K562 (cell line): ENCODE measurements around the gene MESP1. TPM values are rescaled to one million over a fixed set of nuclear protein-coding genes. Genes with fewer than 3 reads are reported as not detected.

Experiments
- CREB1 ChIP-seq, 2 experiments: sonication (generic) in 1 of 2; formaldehyde crosslinking in 1 of 2; IDR thresholded peaks; 2 replicates each; pipeline versions ENCODE4 v1.6.1 to v1.8.0; 2012 to 2022; ENCODE audit warnings: inconsistent platforms in 1 of 2, mild to moderate bottlenecking in 1 of 2, missing genetic modification reagents in 1 of 2, moderate library complexity in 1 of 2
- CTBP1 ChIP-seq: fragments of 450-650 bp; IDR thresholded peaks from 2 replicates; pipeline ENCODE4 v1.6.1; 2016; ENCODE audit warnings: borderline replicate concordance
- FOSL1 ChIP-seq: fragments of 200-800 bp; sonication (Bioruptor generic); conservative IDR thresholded peaks from 2 replicates; pipeline ENCODE4 v1.6.1; 2016; ENCODE audit warnings: missing genetic modification characterization, missing compliant biosample characterization
- HMG20A ChIP-seq: fragments of 450-650 bp; formaldehyde crosslinking; conservative IDR thresholded peaks from 2 replicates; pipeline ENCODE4 v1.4.0; 2020; ENCODE audit warnings: mild to moderate bottlenecking, mixed read lengths
- JUN ChIP-seq, 2 experiments: sonication (generic) in 1 of 2; formaldehyde crosslinking in 1 of 2; IDR thresholded peaks; 2 replicates each; pipeline versions ENCODE4 v1.6.1 to v1.8.0; 2012 to 2022; ENCODE audit warnings: borderline replicate concordance in 2 of 2, mild to moderate bottlenecking in 2 of 2, improper control_type of control experiment in 1 of 2, low read depth in 1 of 2, low read length in 1 of 2, missing genetic modification reagents in 1 of 2
- SUPT5H ChIP-seq: fragments of 450-650 bp; IDR thresholded peaks from 2 replicates; pipeline ENCODE4 v1.6.1; 2016
- TBP ChIP-seq: optimal IDR thresholded peaks from 2 replicates; pipeline ENCODE3; 2011; ENCODE audit warnings: low read depth, low read length, improper control_type of control experiment
- TEAD2 ChIP-seq: fragments of 450-650 bp; IDR thresholded peaks from 2 replicates; pipeline ENCODE4 v1.6.1; 2016; ENCODE audit warnings: missing genetic modification characterization, control low read depth, missing compliant biosample characterization
- TOE1 ChIP-seq, 2 experiments: fragments of 450-650 bp in 1 of 2; sonication (generic) in 1 of 2; formaldehyde crosslinking in 1 of 2; IDR thresholded peaks; 2 replicates each; pipeline versions ENCODE4 v1.7.1 to v1.8.0; 2016 to 2022; ENCODE audit warnings: borderline replicate concordance in 2 of 2, mild to moderate bottlenecking in 2 of 2, antibody characterized with exemption in 1 of 2, inconsistent platforms in 1 of 2, low read depth in 1 of 2, missing genetic modification reagents in 1 of 2, moderate library complexity in 1 of 2
- ZBED1 ChIP-seq: IDR thresholded peaks from 2 replicates; pipeline ENCODE4 v1.6.1; 2014
- ZNF263 ChIP-seq: sonication (generic); formaldehyde crosslinking; IDR thresholded peaks from 2 replicates; pipeline ENCODE4 v1.8.0; 2022; ENCODE audit warnings: mild to moderate bottlenecking, missing genetic modification reagents, borderline replicate concordance
- polyA plus RNA-seq, 8 experiments: library from polyadenylated mRNA; depleted of rRNA in 4 of 8; stranded (reverse) in 5 of 8; unstranded in 3 of 8; fragments of >200 nt; fragmentation: Nextera tagmentation in 2 of 8; fragmentation: Illumina TruSeq in 1 of 8; extraction: Ambion mirVana in 2 of 8; extraction: Trizol in 1 of 8; gene quantifications; 2 replicates each; pipeline versions ENCODE4 v1.2.1 to v1.2.3, GENCODE V29; 2011 to 2014; ENCODE audit warnings: inconsistent platforms in 1 of 8, missing spikeins in 1 of 8
- total RNA-seq, 7 experiments: library from RNA; depleted of rRNA in 6 of 7; stranded (reverse); fragments of >200 nt in 6 of 7; fragmentation: Illumina TruSeq in 2 of 7; extraction: Trizol in 2 of 7; gene quantifications; 2 replicates each; pipeline versions ENCODE4 v1.2.1 to v1.2.3, GENCODE V29; 2011 to 2021; ENCODE audit warnings: low replicate concordance in 1 of 7
- TF ChIP-seq, protein P1 (sequence below): sonication (generic); formaldehyde crosslinking; IDR thresholded peaks from 2 replicates; pipeline ENCODE4 v1.8.0; 2023; ENCODE audit warnings: mild to moderate bottlenecking, missing genetic modification reagents
- TF ChIP-seq, protein P2 (sequence below): fragments of 450-650 bp; IDR thresholded peaks from 2 replicates; pipeline ENCODE4 v1.6.1; 2018; ENCODE audit warnings: mild to moderate bottlenecking, low read depth; ENCODE audit not compliant: partially characterized antibody
- TF ChIP-seq, protein P3 (sequence below): fragments of 450-650 bp; formaldehyde crosslinking; IDR thresholded peaks from 2 replicates; pipeline ENCODE4 v1.4.0; 2022; ENCODE audit warnings: missing genetic modification characterization
- TF ChIP-seq, protein P4 (sequence below), 2 experiments: fragments of 450-650 bp; IDR thresholded peaks; 2 replicates each; pipeline ENCODE4 v1.6.1; 2018; ENCODE audit warnings: mild to moderate bottlenecking in 2 of 2, low read depth in 1 of 2; ENCODE audit not compliant: partially characterized antibody in 2 of 2

The MESP1 gene
- total and polyA plus RNA-seq, 9 of the 15 experiments (the other 6 are each of a cell fraction or from before 2014, with no cell fraction given): 0.14 to 1.1 (median 0.36) TPM; not detected in 4

DNA sequence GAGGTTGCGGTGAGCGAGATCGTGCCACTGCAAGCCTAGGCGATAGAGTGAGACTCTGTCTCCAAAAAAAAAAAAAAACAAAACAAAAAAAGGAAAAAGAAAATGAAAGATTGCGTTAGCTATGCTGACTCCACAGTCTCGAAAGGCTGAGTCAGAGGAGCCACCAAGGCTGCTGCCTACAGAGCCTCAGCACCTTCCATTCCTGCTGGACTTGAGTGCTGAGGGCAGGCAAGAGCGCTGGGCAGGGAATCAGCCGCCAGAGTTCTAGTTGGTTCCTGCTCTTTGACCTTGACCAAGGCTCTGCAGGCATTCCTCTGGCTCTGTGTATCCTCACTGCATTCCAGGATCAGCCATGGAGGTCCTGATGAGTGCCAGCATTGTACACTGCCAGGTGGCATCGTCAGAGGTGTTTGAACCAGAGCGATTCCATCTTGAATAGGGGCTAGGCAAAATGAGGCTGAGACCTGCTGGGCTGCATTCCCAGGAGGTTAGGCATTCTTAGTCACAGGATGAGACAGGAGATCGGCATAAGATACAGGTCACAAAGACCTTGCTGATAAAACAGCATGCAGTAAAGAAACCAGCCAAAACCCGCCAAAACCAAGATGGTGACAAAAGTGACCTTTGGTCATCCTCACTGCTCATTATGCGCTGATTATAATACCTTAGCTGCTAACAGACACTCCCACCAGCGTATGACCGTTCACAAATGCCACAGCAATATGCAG lies 31.0 kb upstream of the MESP1 start (continued):
- no peak for TF ChIP-seq CREB1 (IDR thresholded peaks at IDR 0.05)
- TF ChIP-seq CREB1 (CRISPR knock-in tag; IDR thresholded peaks at IDR 0.05): no peak
- TF ChIP-seq TOE1 (IDR thresholded peaks at IDR 0.05; ENCODE audit: borderline replicate concordance): no peak
- TF ChIP-seq TOE1 (CRISPR knock-in tag; IDR thresholded peaks at IDR 0.05; ENCODE audit: borderline replicate concordance, low read depth): no peak
- TF ChIP-seq, protein P1, sequence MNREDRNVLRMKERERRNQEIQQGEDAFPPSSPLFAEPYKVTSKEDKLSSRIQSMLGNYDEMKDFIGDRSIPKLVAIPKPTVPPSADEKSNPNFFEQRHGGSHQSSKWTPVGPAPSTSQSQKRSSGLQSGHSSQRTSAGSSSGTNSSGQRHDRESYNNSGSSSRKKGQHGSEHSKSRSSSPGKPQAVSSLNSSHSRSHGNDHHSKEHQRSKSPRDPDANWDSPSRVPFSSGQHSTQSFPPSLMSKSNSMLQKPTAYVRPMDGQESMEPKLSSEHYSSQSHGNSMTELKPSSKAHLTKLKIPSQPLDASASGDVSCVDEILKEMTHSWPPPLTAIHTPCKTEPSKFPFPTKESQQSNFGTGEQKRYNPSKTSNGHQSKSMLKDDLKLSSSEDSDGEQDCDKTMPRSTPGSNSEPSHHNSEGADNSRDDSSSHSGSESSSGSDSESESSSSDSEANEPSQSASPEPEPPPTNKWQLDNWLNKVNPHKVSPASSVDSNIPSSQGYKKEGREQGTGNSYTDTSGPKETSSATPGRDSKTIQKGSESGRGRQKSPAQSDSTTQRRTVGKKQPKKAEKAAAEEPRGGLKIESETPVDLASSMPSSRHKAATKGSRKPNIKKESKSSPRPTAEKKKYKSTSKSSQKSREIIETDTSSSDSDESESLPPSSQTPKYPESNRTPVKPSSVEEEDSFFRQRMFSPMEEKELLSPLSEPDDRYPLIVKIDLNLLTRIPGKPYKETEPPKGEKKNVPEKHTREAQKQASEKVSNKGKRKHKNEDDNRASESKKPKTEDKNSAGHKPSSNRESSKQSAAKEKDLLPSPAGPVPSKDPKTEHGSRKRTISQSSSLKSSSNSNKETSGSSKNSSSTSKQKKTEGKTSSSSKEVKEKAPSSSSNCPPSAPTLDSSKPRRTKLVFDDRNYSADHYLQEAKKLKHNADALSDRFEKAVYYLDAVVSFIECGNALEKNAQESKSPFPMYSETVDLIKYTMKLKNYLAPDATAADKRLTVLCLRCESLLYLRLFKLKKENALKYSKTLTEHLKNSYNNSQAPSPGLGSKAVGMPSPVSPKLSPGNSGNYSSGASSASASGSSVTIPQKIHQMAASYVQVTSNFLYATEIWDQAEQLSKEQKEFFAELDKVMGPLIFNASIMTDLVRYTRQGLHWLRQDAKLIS (CRISPR knock-in tag): no peak
- no peak for TF ChIP-seq SUPT5H
- peak; percentile 94 for TF ChIP-seq TEAD2
- TF ChIP-seq, protein P2, sequence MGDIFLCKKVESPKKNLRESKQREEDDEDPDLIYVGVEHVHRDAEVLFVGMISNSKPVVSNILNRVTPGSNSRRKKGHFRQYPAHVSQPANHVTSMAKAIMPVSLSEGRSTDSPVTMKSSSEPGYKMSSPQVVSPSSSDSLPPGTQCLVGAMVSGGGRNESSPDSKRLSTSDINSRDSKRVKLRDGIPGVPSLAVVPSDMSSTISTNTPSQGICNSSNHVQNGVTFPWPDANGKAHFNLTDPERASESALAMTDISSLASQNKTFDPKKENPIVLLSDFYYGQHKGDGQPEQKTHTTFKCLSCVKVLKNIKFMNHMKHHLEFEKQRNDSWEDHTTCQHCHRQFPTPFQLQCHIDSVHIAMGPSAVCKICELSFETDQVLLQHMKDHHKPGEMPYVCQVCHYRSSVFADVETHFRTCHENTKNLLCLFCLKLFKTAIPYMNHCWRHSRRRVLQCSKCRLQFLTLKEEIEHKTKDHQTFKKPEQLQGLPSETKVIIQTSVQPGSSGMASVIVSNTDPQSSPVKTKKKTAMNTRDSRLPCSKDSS: no peak
- peak; percentile 48 for TF ChIP-seq CTBP1
- TF ChIP-seq TBP: no peak
- TF ChIP-seq, protein P3, sequence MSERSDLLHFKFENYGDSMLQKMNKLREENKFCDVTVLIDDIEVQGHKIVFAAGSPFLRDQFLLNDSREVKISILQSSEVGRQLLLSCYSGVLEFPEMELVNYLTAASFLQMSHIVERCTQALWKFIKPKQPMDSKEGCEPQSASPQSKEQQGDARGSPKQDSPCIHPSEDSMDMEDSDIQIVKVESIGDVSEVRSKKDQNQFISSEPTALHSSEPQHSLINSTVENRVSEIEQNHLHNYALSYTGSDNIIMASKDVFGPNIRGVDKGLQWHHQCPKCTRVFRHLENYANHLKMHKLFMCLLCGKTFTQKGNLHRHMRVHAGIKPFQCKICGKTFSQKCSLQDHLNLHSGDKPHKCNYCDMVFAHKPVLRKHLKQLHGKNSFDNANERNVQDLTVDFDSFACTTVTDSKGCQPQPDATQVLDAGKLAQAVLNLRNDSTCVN (CRISPR knock-in tag): peak; percentile 99
- TF ChIP-seq ZNF263 (CRISPR knock-in tag): no peak
- peak; percentile 90 for TF ChIP-seq FOSL1 (tag)
- TF ChIP-seq ZBED1: no peak
- peak; percentile 92; the same call in 1 of the 2 replicates for TF ChIP-seq HMG20A (CRISPR knock-in tag)
- no peak for TF ChIP-seq JUN (IDR thresholded peaks at IDR 0.05; ENCODE audit: borderline replicate concordance, low read depth, low read length)
- TF ChIP-seq JUN (CRISPR knock-in tag; IDR thresholded peaks at IDR 0.05; ENCODE audit: borderline replicate concordance): no peak
- TF ChIP-seq, protein P4, sequence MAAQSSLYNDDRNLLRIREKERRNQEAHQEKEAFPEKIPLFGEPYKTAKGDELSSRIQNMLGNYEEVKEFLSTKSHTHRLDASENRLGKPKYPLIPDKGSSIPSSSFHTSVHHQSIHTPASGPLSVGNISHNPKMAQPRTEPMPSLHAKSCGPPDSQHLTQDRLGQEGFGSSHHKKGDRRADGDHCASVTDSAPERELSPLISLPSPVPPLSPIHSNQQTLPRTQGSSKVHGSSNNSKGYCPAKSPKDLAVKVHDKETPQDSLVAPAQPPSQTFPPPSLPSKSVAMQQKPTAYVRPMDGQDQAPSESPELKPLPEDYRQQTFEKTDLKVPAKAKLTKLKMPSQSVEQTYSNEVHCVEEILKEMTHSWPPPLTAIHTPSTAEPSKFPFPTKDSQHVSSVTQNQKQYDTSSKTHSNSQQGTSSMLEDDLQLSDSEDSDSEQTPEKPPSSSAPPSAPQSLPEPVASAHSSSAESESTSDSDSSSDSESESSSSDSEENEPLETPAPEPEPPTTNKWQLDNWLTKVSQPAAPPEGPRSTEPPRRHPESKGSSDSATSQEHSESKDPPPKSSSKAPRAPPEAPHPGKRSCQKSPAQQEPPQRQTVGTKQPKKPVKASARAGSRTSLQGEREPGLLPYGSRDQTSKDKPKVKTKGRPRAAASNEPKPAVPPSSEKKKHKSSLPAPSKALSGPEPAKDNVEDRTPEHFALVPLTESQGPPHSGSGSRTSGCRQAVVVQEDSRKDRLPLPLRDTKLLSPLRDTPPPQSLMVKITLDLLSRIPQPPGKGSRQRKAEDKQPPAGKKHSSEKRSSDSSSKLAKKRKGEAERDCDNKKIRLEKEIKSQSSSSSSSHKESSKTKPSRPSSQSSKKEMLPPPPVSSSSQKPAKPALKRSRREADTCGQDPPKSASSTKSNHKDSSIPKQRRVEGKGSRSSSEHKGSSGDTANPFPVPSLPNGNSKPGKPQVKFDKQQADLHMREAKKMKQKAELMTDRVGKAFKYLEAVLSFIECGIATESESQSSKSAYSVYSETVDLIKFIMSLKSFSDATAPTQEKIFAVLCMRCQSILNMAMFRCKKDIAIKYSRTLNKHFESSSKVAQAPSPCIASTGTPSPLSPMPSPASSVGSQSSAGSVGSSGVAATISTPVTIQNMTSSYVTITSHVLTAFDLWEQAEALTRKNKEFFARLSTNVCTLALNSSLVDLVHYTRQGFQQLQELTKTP (IDR thresholded peaks at IDR 0.05; ENCODE audit: low read depth in 1 of 2, partially characterized antibody in 2 of 2): no peak
